HG03280 (cell line): ENCODE data around the gene SPIC.
"Not testable (repeated sequence)": the region's sequence is repeated elsewhere in the genome, so short reads cannot be mapped to it uniquely, and the experiment has no call there.

ENCODE experiments used
- ATAC-seq: cut with Tn5 transposase; IDR thresholded peaks from one replicate; pipeline ENCODE4 v1.9.1; 2021; ENCODE audit warnings: mild to moderate bottlenecking, moderate library complexity; ENCODE audit not compliant: unreplicated experiment

Gene SPIC

DNA sequence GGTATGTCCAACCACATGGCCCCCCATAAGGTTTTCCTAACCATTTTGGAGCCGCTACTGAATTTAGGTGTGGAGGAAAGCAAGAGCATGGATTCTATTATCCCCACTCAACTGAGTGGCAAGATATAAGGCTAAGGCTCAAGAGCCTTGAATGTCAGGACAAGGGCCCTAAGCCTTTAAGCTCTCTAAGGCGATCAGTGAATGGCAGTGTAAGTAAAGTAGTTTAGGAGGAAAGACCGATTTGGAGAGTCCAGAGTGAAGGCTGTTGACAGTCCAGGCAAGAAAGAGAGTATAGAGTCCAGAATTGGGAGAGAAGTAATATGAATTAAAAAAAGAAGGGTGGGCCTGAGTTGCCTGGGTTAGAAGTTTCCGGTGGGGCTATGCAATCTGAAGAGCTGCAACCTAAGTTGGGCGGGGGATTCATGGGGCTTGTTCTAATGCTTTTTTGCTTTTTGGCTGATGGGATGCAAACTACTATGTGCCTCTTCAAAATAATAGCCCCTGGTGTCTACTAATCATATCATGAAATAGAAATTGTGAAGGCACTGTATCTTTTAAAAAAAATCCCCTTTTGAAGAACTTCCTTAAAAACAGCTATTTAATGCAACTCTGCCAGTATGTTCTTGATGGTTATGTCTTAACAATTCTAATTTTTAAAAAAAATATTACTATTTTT lies at the start of gene SPIC:
Gene SPIC, plus strand, starts transcription at position 626 of the 676 bp plus-strand sequence. CDS start 1,569 bp downstream, outside the sequence.
- ATAC-seq: no peak

DNA sequence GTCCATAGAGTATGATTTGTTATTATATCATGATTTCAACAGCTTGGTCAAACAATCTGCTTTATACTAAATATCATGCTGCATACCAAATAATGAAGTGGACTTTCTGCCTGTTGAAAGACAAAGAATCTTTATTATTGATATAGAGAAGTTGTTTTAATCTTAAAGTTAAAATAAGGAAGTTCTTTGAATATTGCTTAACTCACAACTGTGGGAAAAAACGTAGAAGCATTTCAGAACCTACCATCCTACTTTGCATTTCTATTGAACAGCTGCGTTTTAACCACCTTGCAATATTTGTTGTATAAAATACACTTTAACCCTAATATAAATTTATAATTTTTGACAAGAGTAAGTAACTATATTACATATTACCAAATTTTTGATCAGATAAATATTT lies 44.7 kb upstream of the SPIC start:
- no peak for ATAC-seq

DNA sequence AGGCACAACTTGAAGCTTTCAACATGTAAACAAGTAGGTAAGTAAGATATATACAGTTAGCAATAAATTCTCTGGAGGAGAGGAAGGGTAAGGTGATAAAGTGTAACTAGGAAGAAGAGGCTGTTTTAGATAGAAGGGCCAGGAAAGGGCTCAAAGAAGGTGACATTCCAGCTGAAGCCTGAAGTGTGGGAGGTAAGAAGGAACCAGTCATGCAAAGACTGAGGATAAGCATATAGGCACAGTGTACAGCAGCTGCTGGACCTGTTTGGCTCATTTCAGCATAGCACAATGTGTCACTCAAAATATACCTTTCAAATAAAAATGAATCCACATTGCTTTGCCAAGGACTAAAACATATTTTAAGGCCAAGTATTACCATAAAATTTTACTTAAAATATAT lies 39.0 kb upstream of the SPIC start:
- no peak for ATAC-seq

DNA sequence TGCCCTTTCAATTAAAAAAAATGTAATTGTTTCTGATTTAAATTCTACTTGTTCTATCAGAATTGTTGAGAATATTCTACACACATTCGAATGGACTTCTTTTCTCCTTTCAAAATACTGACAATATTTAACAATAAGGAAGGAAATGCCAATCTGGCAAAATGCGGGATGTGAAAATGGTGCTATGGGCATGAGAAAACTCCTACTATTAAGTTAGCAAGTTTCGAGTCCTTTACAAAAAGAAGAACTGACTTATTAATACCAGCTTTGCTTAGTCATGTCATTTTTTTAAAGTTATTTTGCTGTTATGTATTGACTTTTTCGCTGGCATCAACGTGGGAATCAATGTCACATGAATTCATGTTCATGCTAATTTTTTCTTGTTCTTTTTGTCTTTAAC lies 35.9 kb upstream of the SPIC start:
- no peak for ATAC-seq

DNA sequence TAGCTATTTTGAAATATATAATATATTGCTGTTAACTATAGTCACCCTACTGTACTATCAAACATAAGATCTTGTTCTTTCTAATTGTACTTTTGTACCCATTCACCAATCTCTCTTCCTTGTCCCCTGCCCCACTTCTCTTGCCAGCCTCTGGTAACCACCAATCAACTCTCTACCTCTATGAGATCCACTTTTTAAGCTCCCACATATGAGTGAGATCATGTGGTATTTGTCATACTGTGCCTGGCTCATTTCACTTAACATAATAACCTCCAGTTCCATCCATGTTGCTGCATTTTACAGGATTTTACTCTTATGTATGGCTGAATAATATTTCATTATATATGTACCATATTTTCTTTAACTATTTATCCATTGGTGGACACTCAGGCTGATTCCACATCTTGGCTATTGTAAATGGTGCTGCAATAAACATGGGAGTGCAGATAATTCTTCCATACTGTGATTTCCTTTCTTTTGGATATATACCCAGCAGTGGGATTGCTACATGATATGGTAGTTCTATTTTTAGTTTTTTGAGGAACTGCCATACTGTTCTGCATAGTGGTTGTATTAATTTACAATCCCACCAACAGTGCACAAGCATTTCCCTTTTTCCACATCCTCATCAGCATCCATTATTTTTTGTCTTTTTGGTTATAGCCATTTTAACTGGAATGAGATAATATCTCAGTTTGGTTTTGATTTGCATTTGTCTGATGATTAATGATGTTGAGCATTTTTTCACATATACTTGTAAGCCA lies 33.5 kb upstream of the SPIC start:
- no peak for ATAC-seq

DNA sequence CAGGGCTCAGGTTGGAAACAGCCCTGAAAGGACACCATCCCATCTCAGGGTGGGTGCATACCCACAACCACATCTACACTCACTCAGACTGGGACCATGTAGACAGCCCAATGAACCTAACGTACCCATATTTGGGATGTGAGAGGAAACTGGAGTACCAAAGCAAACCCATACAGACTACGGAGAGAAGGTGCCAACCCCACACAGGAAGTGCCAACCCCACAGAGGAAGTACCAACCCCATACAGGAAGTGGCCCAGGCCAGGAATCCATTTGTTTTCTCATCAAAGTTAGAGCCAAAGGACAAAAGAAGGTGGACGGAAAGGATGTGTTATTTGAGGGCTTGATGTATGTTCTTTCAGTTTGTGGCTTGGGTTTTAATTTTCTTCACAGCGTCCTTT lies 19.5 kb upstream of the SPIC start:
- no peak for ATAC-seq

DNA sequence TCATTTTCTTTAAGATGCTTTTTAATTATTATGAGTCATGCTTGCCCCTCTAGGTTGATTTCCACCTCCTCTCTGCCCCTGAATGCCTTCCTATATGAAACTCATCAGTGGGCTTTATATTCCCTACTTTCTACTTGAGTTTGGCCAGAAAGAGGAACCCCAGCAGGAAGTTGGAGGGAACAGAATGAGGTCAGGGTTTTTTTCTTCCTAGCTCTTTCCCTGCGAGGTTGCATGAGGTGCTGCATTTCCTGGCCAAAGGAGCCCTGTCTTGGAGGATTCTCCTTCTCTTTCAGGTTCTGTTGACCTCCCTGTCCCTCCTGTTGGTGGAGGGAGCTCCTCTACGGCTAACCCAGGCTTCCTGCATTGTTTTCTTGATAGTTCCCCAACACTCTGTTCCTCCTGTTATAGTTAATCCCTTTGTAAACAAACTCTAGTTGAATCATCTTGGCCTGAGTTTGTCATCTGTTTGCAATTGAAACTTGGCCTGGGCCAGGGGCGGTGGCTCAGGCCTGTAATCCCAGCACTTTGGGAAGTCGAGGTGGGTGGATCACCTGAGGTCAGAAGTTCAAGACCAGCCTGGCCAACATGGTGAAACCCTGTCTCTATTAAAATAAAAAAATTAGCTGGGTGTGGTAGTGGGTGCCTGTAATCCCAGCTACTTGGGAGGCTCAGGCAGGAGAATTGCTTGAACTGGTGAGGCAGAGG lies 15.3 kb upstream of the SPIC start:
- no peak for ATAC-seq

DNA sequence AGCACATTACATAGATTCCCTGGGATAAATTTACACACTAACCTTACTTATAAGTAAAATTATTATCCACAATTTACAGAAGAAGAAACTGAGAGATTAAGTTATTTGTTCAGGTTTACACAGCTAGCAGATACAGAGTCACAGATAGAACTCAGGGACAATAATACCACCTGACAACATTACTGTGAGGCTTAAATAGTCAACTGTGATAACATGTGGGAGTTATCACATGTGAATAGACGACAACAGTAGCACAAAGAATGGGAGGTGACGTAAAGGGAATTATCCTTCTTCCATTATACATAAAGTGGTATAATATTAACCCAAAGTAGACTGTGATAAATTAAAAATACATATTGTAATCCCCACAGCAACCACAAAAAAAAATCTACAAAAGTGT lies 6.2 kb upstream of the SPIC start:
- ATAC-seq: no peak

DNA sequence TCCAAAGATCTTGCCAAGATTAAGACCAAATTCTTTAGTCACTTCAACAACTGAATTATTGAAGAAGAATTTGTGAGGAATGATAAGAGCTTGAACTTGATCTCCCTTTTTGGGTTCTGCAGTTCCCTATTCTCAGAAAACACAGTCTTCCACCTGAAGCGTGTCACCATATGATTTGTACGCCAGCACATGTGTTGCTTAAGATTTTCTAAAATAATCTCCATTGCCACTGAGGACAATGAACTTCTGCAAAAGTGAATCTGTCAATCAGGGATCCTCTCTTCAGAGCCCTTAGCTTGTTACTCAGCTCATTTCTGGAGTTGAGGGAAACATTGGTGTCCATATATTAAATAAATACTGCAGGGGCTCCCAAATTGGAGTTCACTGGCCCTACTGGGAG lies 4.2 kb upstream of the SPIC start:
- no peak for ATAC-seq

DNA sequence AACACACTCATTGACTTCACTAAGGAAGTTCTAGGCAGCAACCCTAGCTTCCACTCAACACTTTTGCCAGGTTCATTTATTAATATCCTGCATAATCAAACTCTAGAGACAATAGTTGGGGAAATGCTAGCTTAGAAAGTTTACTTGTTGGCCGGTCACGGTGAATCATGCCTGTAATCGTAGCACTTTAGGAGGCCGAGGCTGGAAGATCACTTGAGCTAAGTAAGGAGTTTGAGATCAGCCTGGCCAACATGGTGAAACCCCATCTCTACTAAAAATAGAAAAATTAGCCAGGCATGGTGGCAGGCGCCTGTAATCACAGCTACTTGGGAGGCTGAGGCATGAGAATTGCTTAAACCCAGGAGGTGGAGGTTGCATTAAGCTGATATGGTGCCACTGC lies 3.3 kb upstream of the SPIC start:
- not testable (repeated sequence) for ATAC-seq

DNA sequence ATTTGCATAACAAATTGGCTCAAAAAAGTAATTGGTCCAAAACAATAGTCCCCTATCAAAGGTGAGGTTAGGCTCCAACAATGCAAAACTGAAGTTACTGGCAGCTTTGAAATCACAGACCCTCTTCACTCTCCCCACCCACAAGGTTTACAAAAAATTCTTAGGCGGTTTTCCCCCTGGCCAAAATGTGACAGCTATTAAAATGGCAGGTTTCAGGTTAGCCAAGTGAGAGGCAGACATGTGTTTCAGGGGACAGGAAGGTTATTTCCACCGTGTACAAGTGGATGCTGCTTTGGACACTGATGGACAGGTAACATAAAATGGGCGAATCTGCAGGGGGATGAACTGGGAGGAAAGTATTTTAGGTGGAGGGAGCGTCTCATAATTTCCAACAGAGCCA lies 888 bp upstream of the SPIC start:
- ATAC-seq: no peak

DNA sequence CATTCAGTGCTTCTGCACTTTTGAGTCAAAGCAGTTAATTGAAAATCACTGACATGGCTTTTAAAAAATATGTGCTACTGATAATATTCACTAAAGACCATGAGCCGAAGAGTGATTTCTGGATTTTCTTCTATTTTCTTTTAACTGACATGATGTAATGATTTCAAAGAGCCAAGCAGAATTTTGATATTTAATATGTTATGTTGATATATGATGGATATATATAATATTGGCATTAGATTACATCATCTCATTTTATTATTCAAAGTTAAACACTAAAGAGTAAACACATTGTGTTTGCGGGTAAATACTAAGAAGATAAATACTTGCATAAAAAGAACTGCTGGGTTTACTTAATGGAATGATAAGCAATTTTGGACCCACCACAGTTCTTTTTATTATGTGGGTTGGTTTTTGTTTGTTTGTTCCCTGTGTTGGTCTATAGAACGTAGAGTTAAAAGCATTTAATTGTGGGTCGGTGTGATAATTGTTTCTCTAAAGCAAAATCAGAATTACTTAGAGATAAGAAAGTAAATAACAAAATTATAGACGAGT lies 692 bp downstream of the SPIC start:
- ATAC-seq: no peak

DNA sequence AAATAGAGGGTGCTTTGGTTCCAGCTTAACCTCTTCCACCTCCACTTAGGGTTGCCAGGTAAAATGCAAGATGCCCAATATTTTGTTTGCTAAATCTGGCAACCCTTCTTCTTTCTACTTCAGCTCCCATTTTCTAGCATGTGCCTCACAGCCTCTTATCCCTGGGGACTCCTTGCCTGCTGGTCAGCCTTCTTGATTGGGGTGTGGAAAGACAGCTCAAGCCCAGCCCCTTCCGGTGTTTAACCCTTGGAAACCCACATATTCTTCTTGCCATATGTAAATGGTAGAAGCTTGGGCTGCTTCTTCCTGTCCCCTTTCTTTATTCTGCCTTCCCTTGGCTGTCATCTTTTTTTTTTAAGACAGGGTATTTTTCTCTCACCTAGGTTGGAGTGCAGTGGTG lies 5.7 kb downstream of the SPIC start:
- ATAC-seq: no peak

DNA sequence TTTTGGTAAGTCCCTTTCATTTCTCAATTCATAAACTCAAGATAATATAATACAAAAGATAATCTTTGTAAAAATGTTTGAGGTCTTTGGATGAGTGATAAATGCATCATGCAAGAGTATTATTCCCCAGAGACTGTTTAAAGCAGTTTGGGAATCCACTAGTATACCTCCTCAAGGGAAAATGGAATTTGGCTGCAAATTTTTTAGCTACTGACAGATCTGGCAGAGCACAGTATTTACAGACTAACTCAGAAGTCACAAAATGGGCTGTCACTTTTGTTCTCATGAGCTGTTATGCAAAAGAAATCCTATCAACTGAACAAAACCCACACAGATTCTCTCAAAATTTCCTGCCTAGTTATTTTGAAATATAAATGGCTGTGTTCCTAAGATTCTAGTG lies 9.9 kb downstream of the SPIC start:
- no peak for ATAC-seq

DNA sequence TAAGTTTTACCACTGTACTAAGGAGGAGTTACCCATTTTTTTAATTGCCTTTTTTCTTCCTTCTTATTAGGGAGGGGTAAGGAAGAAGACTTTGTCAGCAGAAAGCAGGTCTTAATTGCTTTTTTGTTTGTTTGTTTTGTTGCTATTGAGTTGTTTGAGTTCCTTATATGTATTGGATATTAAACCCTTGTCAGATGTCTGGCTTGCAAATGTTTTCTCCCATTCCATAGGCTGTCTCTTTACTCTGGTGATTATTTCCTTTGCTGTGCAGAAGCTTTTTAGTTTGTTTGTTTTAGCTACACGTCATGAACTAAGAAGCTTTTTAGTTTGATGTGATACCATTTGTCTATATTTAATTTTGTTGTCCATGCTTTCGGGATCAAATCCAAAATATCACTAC lies 13.3 kb downstream of the SPIC start:
- ATAC-seq: no peak

DNA sequence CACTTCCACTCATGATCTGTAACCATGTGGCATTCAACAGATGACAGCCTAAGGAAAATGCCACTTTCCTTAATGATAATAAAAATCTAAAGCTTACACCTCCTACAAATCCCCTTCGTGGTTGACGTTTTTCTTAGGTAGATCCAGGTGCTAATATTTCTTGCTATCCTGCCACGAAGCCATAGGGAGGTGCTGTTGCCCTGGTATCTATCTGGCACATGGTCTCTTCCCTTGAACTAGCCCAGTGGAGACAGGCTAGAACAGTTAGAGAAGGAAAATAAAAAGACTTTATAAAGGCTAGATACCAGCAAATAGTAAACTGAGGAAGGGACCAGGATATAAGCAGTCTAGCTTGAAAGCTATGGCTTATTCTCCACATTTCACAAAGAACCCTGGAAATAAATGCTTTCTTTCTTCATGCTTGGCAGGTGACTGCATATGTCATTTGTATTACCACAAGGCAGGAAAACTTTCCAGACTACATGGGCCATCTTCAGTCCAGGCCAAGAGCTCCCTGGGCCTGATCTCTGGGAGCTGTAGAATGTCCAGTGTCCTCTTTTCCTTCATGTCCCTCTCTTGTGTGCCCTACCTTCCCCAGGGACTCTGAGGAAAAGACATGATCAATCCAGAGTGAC lies 15.3 kb downstream of the SPIC start:
- ATAC-seq: no peak

DNA sequence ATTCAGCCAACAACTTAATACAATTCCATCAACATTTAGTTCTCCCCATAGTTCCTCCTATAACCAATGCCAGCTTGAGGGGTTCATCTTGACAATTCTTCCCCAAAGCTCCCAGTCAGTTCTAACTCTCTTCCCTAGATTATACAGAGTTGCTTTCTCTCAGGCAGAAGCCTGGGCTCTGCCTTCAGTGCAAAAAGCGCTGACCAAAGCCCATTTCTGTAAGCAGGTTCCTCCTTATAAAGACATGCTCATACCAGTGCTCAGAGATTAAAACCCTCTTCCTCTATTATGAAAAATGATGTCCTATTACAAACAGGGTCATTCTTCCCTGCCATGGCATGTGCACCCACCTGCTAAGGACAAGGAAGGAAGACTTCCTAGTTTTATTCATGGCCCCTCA lies 16.2 kb downstream of the SPIC start:
- no peak for ATAC-seq

DNA sequence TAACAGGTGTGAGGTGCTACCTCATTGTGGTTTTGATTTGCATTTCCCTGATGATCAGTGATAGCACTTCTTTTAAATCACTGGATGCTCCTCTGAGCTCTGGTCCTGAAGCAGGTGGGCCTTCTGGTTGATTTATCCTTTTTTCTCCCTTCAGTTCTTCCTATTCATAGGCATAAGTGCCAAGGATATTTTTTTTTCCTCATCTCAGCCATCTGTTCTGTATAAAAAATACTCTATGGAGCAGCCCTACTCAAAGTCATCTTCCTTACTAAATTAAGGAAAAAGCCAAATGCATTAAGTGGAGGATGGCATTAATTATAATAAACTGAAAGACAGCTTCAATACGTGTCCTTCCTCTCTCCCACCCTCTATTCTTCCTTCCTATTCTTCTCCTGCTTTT lies 18.4 kb downstream of the SPIC start:
- no peak for ATAC-seq

DNA sequence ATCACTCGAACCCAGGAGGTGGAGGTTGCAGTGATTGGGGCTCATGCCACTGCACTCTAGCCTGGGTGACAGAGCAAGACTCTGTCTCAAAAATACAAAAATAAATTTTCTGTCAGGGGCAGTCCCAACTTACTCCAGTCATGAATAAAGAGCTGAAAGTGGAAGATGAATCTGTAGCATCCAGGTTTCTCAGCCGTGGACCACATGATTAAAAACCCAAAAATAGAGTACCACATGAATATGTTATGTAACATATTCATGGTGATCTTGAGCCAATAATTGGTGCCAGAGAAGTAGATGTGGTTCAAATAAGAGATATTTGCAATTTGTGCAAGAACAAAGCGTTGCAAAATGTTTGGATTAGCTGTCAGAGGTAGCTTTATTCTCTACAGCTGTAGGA lies 23.1 kb downstream of the SPIC start:
- ATAC-seq: no peak

DNA sequence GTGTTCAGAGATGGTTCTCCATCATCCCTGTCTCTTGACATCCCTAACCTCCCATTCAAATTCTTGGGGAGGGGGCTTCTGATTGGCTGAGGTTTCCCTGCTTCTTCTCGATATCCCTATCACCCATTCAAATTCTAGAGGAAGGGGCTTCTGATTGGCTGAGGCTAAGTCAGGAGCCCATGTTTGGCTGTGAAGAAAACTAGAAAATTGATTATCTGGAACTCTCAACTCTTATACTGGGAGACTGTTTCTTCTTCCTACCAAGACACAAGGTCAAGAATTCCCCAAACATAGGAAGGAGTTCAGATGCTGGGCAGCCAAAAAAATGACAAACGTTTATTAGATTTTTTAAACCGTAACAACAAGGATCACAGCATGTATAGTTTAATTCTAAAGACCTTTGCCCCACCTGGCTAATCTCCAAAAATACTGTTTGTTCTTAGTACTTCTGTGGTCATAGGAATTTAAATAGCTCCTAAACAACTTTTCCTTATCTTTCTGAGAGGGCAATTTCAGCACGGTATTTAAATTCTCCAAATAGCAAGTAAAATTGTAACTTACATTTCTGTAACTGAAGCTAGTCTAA lies 26.4 kb downstream of the SPIC start:
- no peak for ATAC-seq

DNA sequence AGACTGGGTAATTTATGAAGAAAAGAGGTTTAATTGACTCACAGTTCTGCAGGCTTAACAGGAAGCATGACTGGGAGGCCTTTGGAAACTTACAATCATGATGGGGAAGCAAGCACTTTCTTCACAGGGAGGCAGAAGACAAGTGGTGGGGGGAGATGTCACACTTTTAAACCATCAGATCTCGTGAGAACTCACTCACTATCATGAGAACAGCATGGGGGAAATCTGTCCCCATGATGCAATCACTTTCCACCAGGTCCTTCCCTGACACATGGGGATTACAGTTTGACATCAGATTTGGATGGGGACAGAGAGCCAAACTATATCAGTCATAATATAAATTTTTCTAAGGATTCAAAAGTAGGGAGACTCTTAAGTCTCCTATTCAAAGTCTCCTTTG lies 46.0 kb downstream of the SPIC start:
- no peak for ATAC-seq
